ENCODE data around the gene PAF1. TPM values are rescaled to one million over a fixed set of nuclear protein-coding genes. Genes with fewer than 3 reads are reported as not detected.

Gene PAF1
- total RNA-seq (ENCODE audit: low replicate concordance) = 36.9 and 43.6 TPM in 2 replicates
- long read RNA-seq, transcript PAF1-201 (14 exons, 2,066 nt) = major isoform, 36 of 41 reads
- long read RNA-seq, partial matches to known transcripts = 3 of 41 reads
- long read RNA-seq, other reads (novel, unspliced or antisense) = 2 of 41 reads

GRCh38 chr19:39390751-39391437 lies at the start of gene PAF1, which contains the start of gene MED29:
PAF1 (minus strand) TSS chr19:39391106; CDS start chr19:39390864, 242 bp downstream.
MED29 (plus strand) TSS chr19:39391378; CDS start chr19:39391423, 45 bp downstream.
- peak; percentile 94 for DNase-seq (ENCODE audit: extremely low spot score, unreplicated experiment)
- Mint-ChIP-seq H3K9me3 (no peaks in the 10 kb centered on the region), H3K4me1 (ENCODE audit: unreplicated experiment) (peaks cover 18% of the 10 kb centered on the region), H3K4me3 (peak within 1 kb of the TSS; percentile 97), H3K36me3 (peaks cover 15% of the 10 kb centered on the region), H3K27me3 (no peaks in the 10 kb centered on the region), H3K27ac (peak within 1 kb of the TSS; percentile 97)
- TF ChIP-seq CTCF (conservative IDR thresholded peaks at IDR 0.05) = no peak

GRCh38 chr19:39438270-39438934 lies 47.5 kb upstream of the PAF1 start:
- no peak for TF ChIP-seq CTCF (conservative IDR thresholded peaks at IDR 0.05)
- Mint-ChIP-seq H3K27me3 (peaks cover 8% of the 10 kb centered on the region), H3K36me3 (peaks cover 10% of the 10 kb centered on the region), H3K27ac (no peak overlapping the region), H3K4me1 (ENCODE audit: unreplicated experiment) (peaks cover 25% of the 10 kb centered on the region), H3K9me3 (no peaks in the 10 kb centered on the region), H3K4me3 (no peak overlapping the region)
- DNase-seq (ENCODE audit: extremely low spot score, unreplicated experiment) = no peak

- Mint-ChIP-seq H3K36me3 (peaks cover 15% of the 10 kb centered on the region), H3K4me1 (ENCODE audit: unreplicated experiment) (peaks cover 25% of the 10 kb centered on the region), H3K4me3 (peak overlapping the region; percentile 100), H3K27ac (peak overlapping the region; percentile 96), H3K9me3 (no peaks in the 10 kb centered on the region), H3K27me3 (peaks cover 8% of the 10 kb centered on the region)
- no peak for DNase-seq (ENCODE audit: extremely low spot score, unreplicated experiment)
- no peak for TF ChIP-seq CTCF (conservative IDR thresholded peaks at IDR 0.05)
Measured at GRCh38 chr19:39436350-39436716, 45.4 kb upstream of the PAF1 start.

GRCh38 chr19:39435499-39436349 lies 44.8 kb upstream of the PAF1 start, which contains the start of gene RPS16:
RPS16 (minus strand) TSS chr19:39435949; CDS start chr19:39435895, 54 bp downstream.
- DNase-seq (ENCODE audit: extremely low spot score, unreplicated experiment) = peak; percentile 99
- H3K4me1 Mint-ChIP-seq (ENCODE audit: unreplicated experiment) = peaks cover 26% of the 10 kb centered on the region
- H3K4me3 Mint-ChIP-seq = peak within 1 kb of the TSS; percentile 100
- H3K27ac Mint-ChIP-seq = peak within 1 kb of the TSS; percentile 96
- H3K36me3 Mint-ChIP-seq = peaks cover 15% of the 10 kb centered on the region
- peaks cover 8% of the 10 kb centered on the region for H3K27me3 Mint-ChIP-seq
- no peaks in the 10 kb centered on the region for H3K9me3 Mint-ChIP-seq
- TF ChIP-seq CTCF (conservative IDR thresholded peaks at IDR 0.05) = no peak

Measured in type B pancreatic cell (in vitro differentiated cells).